GM12891 (cell line): ENCODE results near the gene MAGEA9B.
"Not testable (repeated sequence)": the region's sequence is repeated elsewhere in the genome, so short reads cannot be mapped to it uniquely, and the experiment has no call there.

Source experiments
- DNase-seq: peaks from one replicate; pipeline ENCODE4 v3.0.0; 2011; ENCODE audit warnings: low spot score; ENCODE audit not compliant: insufficient read length
- FAIRE-seq: peaks from 2 replicates; lab custom pipeline; 2011; peaks lifted over from hg19 to GRCh38; lab: Jason Lieb, UNC
- PAX5 ChIP-seq: IDR thresholded peaks from 2 replicates; pipeline ENCODE4 v1.6.1; 2011; ENCODE audit warnings: low read length, moderate library complexity, mild to moderate bottlenecking; ENCODE audit not compliant: insufficient read depth, severe bottlenecking
- POLR2A ChIP-seq: IDR thresholded peaks from 2 replicates; pipeline ENCODE4 v1.6.1; 2011; ENCODE audit warnings: low read depth, low read length, control low read depth
- POLR2AphosphoS5 ChIP-seq: IDR thresholded peaks from 2 replicates; pipeline ENCODE4 v1.6.1; 2011; ENCODE audit warnings: low read depth, low read length, control low read depth
- POU2F2 ChIP-seq: IDR thresholded peaks from 2 replicates; pipeline ENCODE4 v1.6.1; 2011; ENCODE audit warnings: low read depth, mild to moderate bottlenecking, control low read depth, low read length, moderate library complexity
- SPI1 ChIP-seq: IDR thresholded peaks from 2 replicates; pipeline ENCODE4 v1.6.1; 2011; ENCODE audit warnings: low read depth, low read length, control low read depth
- TAF1 ChIP-seq: IDR thresholded peaks from 2 replicates; pipeline ENCODE4 v1.6.1; 2011; ENCODE audit warnings: low read depth, low read length, control low read depth

MAGEA9B gene

DNA sequence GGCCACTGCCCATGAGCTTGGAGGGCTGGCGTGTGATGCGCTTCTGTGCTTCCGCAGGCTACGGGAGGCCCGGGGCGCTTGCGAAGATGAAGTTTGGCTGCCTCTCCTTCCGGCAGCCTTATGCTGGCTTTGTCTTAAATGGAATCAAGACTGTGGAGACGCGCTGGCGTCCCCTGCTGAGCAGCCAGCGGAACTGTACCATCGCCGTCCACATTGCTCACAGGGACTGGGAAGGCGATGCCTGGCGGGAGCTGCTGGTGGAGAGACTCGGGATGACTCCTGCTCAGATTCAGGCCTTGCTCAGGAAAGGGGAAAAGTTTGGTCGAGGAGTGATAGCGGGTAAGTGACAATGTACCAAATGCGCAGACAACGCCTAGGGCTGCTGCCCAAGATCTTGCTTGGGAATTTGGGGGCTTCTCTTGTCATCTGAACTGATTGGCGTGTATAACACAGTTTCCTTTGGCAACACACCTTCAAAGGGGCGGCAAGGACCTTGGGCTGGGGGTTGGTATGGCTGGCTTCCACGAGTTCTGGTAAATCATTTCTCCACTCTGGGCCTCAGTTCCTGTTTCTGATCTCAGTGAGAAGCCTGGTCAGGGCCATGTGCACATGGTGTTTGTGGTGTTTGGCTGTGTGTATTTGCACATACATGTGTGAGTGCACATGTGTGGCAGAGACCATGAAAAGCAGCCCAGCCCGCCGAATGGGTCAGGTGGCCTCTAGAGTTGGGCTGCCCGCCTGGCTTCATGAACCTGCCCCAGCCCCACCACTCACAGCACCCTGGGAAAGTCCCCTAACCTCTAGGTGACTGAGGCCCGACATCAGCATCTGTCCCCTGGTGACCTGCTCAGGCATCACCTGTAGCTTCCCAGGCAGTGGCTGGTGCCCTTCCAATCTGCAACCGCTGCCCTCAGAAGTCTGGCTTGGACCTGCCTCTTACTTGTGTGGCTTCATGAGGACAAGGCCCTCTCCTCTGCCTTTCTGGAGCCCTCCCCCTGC, 41.4 kb downstream of the MAGEA9B start:
- peak; percentile 63 for FAIRE-seq
- TF ChIP-seq SPI1, result peak; percentile 35; the same call in 1 of the 2 replicates
- DNase-seq, result not testable (repeated sequence)

GRCh38 chrX:149541521-149542047, 45.7 kb downstream of the MAGEA9B start:
- no peak for DNase-seq
- TF ChIP-seq PAX5 (no peak), POU2F2 (no peak), TAF1 (no peak), SPI1 (no peak), POLR2AphosphoS5 (no peak), POLR2A (no peak)
- peak; percentile 5 for FAIRE-seq

DNA sequence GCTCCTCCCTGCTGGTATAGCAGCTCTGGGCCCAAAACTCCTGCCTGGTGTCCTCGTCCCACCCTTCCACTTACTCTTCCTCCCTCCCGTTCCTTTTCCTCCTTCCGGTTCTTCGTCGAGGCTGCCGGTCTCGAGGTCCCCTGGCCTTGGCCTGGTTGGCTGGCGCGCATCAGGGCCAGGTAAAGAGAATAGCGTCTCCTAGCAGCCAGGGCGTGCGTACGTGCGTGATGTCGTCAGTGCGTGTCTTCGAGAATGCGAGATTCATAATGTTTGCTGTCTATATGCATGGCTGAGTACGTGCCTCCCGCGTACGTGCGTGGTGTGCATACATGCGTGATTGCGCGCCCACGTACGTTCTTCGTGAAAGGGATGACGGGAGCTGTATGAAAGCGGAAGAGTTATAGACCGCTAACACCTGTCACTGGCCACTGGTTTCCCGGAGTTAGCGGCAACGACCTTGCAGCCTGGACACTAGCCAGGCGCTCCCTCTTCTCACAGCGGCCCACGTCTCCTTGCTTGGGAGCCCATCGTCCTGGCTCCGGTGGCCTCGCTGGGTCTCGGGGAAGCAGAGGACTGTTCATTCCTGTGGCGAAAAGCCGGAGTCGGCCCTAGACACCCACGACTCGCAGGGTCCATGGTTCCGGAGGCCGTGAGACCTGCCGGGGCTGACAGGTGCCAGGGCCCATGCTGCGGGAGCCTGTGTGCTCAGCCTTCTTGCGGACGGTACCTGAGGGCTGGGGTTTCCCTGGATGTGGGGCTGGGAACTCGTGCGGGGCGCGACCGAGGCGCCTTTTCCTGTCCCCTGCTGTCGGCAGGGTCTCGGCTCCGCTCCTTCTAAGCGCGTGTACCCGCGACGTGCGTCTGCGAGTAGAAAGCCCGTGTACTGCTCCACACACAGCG, 46.4 kb downstream of the MAGEA9B start, which contains the start of gene EOLA1:
EOLA1 (plus strand) TSS at position 392 of the 900 bp plus-strand sequence. CDS start 4,619 bp downstream, outside the sequence.
- DNase-seq (peak; percentile 46), FAIRE-seq (peak; percentile 100)
- peak; percentile 87 for TF ChIP-seq POLR2AphosphoS5
- TF ChIP-seq PAX5, result peak; percentile 85
- TF ChIP-seq TAF1, result no peak
- peak; percentile 50 for TF ChIP-seq SPI1
- TF ChIP-seq POU2F2, result peak; percentile 97
- peak; percentile 84 for TF ChIP-seq POLR2A

- FAIRE-seq (no peak), DNase-seq (peak; percentile 50)
- TF ChIP-seq SPI1 (no peak), POU2F2 (no peak), PAX5 (no peak), POLR2A (no peak), TAF1 (no peak), POLR2AphosphoS5 (no peak)
These were observed 47.1 kb downstream of the MAGEA9B start for GRCh38 chrX:149540131-149540620.

GRCh38 chrX:149539283-149540130, 47.8 kb downstream of the MAGEA9B start:
- TF ChIP-seq PAX5, result peak; percentile 26
- TF ChIP-seq POLR2A, result no peak
- TF ChIP-seq POU2F2, result no peak
- FAIRE-seq (peak; percentile 99), DNase-seq (peak; percentile 44)

GRCh38 chrX:149537474-149537873, 49.8 kb downstream of the MAGEA9B start:
- peak; percentile 59 for TF ChIP-seq SPI1
- not testable (repeated sequence) for DNase-seq
- FAIRE-seq, result peak; percentile 94

- not testable (repeated sequence) for FAIRE-seq, DNase-seq
These were observed 52.2 kb downstream of the MAGEA9B start for GRCh38 chrX:149534926-149535602.

GRCh38 chrX:149533999-149534398, 53.3 kb downstream of the MAGEA9B start:
- DNase-seq, FAIRE-seq: not testable (repeated sequence)

- not testable (repeated sequence) for DNase-seq
- FAIRE-seq, result peak; percentile 23
These were observed 54.4 kb downstream of the MAGEA9B start for GRCh38 chrX:149532868-149533267.
